Measurements from ENCODE around the gene ZNF302. TPM values are rescaled to one million over a fixed set of nuclear protein-coding genes. Genes with fewer than 3 reads are reported as not detected.
"Not testable (repeated sequence)": the region's sequence is repeated elsewhere in the genome, so short reads cannot be mapped to it uniquely, and the experiment has no call there.

Gene ZNF302
- 10 to 100 TPM in 1 of 2 donors, 1 to 10 TPM in 1; 7.7 to 11.7 TPM for total RNA-seq

DNA sequence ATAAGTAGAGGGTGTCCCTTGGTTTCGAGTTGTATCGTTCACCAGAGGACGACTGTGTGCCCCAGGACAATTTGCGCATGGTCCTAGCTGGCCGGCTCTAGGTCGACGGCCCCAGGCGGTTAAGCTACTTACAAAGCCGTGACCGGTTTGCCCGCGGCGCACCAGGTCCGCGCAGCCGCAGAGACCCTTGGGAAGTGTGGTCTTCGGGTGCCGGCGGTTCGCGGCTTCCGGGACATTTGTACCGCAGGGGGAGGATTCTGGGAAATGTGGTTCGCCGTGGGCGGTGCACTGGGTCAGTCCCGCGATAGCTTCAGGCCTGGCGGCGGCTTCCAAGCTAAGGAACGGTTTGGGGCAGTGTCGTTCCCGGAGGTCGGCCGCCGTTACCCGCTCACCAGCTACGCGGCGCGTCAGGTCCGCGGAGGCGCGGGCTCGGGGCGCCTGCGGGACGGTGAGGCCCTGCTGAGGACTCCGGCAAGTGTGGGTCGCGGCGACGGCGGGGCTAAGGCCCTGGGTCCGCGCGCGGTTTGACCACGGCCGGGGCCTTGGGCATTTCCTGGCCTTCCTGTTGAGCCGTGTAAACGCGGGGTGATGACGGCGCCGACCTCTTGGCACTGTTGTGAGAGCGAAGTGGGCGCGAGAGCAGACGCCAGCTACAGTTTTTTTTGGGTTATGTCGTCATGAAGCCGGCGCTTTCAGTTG lies at the start of gene ZNF302:
ZNF302 (plus strand) TSS at position 293 of the 699 bp plus-strand sequence. CDS start 1,127 bp downstream, outside the sequence.
- Mint-ChIP-seq H3K27me3 (no peaks in the 10 kb centered on the region), H3K4me1 (peaks cover 10% of the 10 kb centered on the region), H3K27ac (peak within 1 kb of the TSS; percentile 96), H3K36me3 (ENCODE audit: low read depth) (peaks cover 59% of the 10 kb centered on the region), H3K9me3 (peaks cover 8% of the 10 kb centered on the region), H3K4me3 (peak within 1 kb of the TSS; percentile 89)
- ATAC-seq (replicated peaks), result peak; percentile 89

DNA sequence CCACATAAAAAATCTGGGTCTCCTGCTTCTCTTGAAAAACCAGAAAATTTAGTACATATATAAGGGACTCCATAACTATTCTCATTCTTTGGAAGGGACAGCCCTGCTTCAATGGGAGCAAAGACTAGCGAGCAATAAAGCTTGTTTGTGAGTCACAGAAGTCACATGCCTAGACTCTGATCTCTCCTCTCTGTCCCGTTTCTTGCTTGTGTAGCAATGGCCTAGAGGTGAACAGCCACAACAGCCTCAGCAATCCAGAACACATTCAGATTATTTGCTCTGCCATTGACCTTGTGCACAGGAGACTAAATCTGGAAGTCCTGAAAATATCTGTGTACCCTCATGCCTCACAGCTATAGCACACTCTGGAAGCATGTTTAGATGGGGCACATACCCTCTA lies 43.7 kb upstream of the ZNF302 start:
- ATAC-seq (replicated peaks), result no peak
- H3K4me3 Mint-ChIP-seq, result no peak overlapping the region
- no peak overlapping the region for H3K27ac Mint-ChIP-seq
- no peaks in the 10 kb centered on the region for H3K36me3 Mint-ChIP-seq (ENCODE audit: low read depth)
- H3K27me3 Mint-ChIP-seq, result no peaks in the 10 kb centered on the region
- H3K9me3 Mint-ChIP-seq, result peaks cover 8% of the 10 kb centered on the region
- H3K4me1 Mint-ChIP-seq, result no peaks in the 10 kb centered on the region

DNA sequence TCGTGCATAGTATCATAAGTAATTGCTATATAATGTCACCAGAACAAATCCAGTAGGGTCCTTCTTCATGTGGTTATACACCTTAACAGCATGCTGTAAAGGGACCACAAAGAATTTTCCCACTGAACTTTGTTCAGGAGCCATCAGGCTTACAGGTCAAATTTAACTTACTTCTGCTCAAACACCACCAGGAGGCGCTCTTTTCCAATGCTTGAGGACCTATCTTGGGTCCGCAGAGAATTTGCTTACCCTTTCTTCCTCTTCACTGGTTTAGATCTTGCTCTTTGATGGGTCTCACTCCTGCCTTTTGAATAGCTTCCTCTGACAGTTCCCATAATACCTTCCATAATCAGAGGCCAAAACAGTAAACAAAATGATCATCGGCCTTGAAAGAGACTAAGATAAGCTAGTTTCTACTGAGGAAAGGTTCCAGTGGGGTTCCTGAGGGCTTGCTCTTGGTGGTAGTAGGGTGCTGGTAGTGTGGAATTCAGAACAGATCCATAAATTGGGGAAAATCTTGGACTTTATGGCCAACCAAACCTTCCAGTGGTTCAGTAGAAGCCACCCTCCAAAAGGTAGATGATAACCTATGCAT lies 37.9 kb upstream of the ZNF302 start:
- Mint-ChIP-seq H3K4me3 (no peak overlapping the region), H3K36me3 (ENCODE audit: low read depth) (no peaks in the 10 kb centered on the region), H3K27me3 (no peaks in the 10 kb centered on the region), H3K27ac (no peak overlapping the region), H3K4me1 (no peaks in the 10 kb centered on the region), H3K9me3 (peaks cover 5% of the 10 kb centered on the region)
- ATAC-seq (replicated peaks), result peak; percentile 54

DNA sequence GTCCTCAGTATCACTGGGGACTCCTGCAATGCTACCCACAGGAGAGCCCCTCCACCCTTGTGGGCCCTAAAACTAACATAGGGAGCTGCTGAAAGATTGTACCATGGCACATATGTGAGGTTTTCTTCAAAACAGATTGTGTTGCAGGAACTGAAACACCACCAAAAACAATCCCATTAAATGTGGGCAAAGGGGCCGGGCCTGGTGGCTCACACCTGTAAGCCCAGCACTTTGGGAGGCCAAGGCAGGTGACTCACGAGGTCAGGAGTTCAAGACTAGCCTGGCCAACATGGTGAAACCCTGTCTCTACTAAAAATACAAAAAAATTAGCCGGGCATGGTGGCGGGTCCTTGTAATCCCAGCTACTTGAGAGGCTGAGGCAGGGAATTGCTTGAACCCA lies 35.2 kb upstream of the ZNF302 start:
- no peak for ATAC-seq (replicated peaks)
- H3K27ac Mint-ChIP-seq, result no peak overlapping the region
- H3K4me3 Mint-ChIP-seq, result no peak overlapping the region
- H3K4me1 Mint-ChIP-seq, result no peaks in the 10 kb centered on the region
- no peaks in the 10 kb centered on the region for H3K27me3 Mint-ChIP-seq
- H3K36me3 Mint-ChIP-seq (ENCODE audit: low read depth), result no peaks in the 10 kb centered on the region
- H3K9me3 Mint-ChIP-seq, result no peaks in the 10 kb centered on the region

DNA sequence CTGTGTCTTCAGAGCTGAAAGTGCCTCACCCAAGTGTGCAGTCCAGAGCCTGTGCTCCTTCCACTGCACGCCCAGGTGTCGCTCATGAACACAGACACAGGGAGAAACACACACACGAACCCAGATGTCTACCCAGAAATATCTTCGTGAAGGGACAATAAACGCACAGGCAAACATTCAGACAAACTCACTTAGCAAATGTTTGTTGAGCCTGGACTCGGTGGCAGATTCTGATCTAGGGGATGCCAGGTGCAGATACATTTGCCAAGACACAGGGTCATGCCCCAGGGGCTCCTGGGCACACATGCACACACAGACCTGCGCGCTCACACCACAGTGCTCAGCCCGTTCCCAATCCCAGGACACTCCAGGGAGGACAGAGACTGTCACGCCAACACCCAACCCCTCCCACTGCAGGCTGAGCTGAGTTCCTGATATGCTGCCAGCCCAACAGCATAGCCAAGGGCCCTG lies 32.5 kb upstream of the ZNF302 start:
- Mint-ChIP-seq H3K4me3 (no peak overlapping the region), H3K36me3 (ENCODE audit: low read depth) (no peaks in the 10 kb centered on the region), H3K4me1 (no peaks in the 10 kb centered on the region), H3K27me3 (no peaks in the 10 kb centered on the region), H3K27ac (no peak overlapping the region), H3K9me3 (no peaks in the 10 kb centered on the region)
- no peak for ATAC-seq (replicated peaks)

DNA sequence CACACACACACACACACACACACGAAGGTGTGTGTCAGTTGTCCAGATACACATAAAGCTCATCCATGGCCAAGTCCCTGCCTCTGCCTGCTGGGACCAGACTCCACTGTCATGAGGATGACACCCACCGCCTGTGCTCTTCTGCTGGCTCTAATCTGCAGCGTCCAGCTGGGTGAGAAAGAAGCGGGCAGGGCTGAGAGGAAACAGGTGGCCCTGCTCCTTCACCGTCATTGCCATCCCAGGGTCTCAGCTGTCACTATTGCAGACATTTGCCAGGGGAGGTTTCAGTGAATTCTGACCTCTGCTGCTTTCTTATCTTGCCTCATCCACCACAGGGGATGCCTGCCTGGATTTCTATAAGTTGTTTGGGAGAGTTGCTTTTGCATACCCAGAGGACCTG lies 31.9 kb upstream of the ZNF302 start:
- no peak for ATAC-seq (replicated peaks)
- no peaks in the 10 kb centered on the region for H3K27me3 Mint-ChIP-seq
- no peaks in the 10 kb centered on the region for H3K4me1 Mint-ChIP-seq
- no peaks in the 10 kb centered on the region for H3K9me3 Mint-ChIP-seq
- H3K4me3 Mint-ChIP-seq, result no peak overlapping the region
- H3K27ac Mint-ChIP-seq, result peak overlapping the region; percentile 17
- no peaks in the 10 kb centered on the region for H3K36me3 Mint-ChIP-seq (ENCODE audit: low read depth)

DNA sequence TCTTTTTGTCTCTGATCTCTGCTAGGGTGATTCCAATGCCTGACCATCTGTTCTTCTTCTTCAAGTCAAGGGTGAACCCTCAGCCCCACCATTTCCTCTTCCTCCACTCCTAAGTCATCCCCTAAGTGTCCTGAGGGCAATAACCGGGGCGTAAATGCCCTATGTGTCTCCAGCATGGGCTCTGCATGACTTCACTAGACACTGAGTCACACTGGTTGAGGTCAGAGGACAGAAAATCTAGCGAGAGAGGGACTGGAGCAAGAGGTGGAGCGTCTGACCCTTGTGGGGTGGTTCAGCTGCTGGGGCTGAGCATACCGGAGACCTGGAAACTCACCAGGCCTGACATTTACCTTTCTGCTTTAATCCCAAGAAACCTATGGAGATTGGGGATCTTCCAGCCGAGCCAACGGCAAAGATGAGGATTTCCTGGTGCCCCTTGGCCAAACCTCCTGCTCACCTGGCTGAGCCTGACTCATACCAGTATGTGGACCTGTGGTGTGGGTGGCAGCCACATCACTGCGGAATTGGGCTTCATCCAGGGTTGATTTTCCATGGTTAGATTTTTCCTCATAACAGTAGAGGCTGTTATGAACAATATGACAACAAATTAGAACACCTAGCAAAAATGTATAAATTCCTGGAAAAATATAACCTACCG lies 27.5 kb upstream of the ZNF302 start:
- Mint-ChIP-seq H3K9me3 (peaks cover 9% of the 10 kb centered on the region), H3K36me3 (ENCODE audit: low read depth) (no peaks in the 10 kb centered on the region), H3K4me1 (no peaks in the 10 kb centered on the region), H3K27me3 (peaks cover 4% of the 10 kb centered on the region), H3K27ac (no peak overlapping the region), H3K4me3 (no peak overlapping the region)
- ATAC-seq (replicated peaks), result no peak

DNA sequence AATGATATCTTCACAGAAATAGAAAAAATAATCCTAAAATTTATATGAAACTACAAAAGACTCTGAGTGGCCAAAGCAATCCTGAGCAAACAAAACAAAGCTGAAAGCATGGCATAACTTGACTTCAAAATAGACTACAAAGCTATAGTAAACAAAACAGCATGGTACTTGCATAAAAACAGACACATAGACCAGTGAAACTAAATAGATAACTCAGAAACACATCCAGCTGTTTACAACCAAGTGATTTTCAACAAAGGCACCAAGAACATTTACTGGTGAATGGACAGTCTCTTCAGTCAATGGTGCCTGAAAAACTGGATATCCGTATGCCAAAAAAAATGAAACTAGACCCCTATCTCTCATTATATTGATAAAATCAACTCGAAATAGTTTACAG lies 25.7 kb upstream of the ZNF302 start:
- Mint-ChIP-seq H3K4me3 (no peak overlapping the region), H3K9me3 (peaks cover 9% of the 10 kb centered on the region), H3K27me3 (peaks cover 7% of the 10 kb centered on the region), H3K27ac (no peak overlapping the region), H3K4me1 (no peaks in the 10 kb centered on the region), H3K36me3 (ENCODE audit: low read depth) (no peaks in the 10 kb centered on the region)
- ATAC-seq (replicated peaks), result no peak

DNA sequence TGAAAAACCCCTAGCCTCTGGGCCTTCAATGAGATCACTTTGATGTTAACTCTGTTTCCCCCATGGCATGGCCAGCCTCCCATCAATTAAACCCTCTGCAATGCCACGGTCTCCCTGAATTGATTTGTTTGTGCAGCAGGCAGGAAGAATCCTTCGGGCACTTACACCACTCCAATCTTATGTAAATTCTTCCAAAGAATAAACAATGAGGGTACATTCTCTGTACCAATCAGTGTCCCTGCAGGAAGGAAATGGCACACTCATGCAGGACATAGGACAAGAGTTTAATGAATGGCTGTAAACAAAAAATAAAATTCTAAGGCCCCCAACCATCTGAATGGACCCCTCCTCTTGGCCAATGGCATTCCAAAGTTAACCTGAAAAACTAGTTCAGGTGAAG lies 22.7 kb upstream of the ZNF302 start:
- ATAC-seq (replicated peaks), result no peak
- Mint-ChIP-seq H3K9me3 (peaks cover 13% of the 10 kb centered on the region), H3K4me1 (no peaks in the 10 kb centered on the region), H3K36me3 (ENCODE audit: low read depth) (no peaks in the 10 kb centered on the region), H3K27ac (no peak overlapping the region), H3K27me3 (peaks cover 16% of the 10 kb centered on the region), H3K4me3 (no peak overlapping the region)

DNA sequence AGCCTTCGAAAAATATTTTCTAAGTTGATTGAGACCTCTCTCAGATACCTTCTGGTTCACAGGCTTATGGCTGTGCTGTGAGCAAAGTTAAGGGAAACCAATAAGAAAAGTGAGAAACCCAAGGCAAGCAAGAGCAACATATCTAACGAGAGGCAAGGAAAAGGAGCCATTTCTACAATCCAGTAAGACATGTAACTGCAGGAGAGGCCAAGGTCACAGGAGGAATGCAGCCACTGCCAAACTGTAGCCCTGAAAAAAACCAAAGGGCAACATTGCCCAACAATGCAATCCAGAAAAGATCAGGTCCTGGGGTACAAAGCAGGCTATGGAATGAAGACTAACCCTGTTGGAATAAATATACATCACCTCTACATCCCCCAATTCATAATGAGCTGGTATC lies 21.8 kb upstream of the ZNF302 start:
- no peaks in the 10 kb centered on the region for H3K36me3 Mint-ChIP-seq (ENCODE audit: low read depth)
- no peak overlapping the region for H3K4me3 Mint-ChIP-seq

DNA sequence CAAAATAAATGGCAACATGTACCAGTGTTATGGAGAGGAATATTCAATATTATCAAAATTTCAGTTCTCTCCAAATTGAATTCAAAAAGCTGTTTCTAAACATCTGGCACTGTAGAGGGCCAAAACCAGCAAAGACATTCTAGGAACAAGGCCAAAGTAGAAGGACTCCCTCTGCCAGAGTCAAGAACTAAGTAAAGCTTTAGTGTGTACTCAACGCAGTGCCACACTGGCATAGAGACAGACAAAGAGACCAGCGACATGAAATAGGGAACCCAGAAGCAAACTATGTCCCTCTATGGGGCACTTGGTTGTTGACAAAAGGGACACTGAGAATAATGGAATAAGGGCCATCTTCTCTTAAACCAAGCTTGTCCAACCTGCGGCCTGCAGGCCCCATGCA lies 16.1 kb upstream of the ZNF302 start:
- no peak for ATAC-seq (replicated peaks)
- peaks cover 9% of the 10 kb centered on the region for H3K27me3 Mint-ChIP-seq

More for the DNA sequence above, 21.8 kb upstream of the ZNF302 start:
- Mint-ChIP-seq H3K27me3 (peaks cover 16% of the 10 kb centered on the region), H3K27ac (no peak overlapping the region), H3K9me3 (peaks cover 13% of the 10 kb centered on the region), H3K4me1 (no peaks in the 10 kb centered on the region)
- ATAC-seq (replicated peaks), result no peak

DNA sequence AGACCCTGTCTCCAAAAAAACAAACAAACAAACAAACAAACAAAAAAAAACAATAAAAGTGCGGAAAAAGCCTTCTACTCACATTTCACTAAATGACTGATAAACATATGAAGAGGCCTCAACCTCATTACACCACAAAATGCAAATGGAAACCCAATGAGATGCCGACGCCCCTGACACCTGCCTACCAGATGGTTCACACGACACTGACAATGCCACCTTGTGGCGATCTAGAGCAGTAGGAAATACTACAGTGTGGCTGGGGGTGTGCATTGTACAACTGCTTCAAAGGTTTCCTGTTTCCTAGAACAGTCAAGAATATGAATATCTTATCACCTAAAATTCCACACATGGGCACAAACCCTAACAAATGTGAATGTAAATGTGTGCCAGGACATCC lies 14.6 kb upstream of the ZNF302 start:
- peaks cover 15% of the 10 kb centered on the region for H3K4me1 Mint-ChIP-seq
- H3K9me3 Mint-ChIP-seq, result peaks cover 2% of the 10 kb centered on the region
- peak overlapping the region; percentile 18 for H3K27ac Mint-ChIP-seq
- H3K27me3 Mint-ChIP-seq, result peaks cover 3% of the 10 kb centered on the region
- ATAC-seq (replicated peaks), result peak; percentile 86
- H3K36me3 Mint-ChIP-seq (ENCODE audit: low read depth), result no peaks in the 10 kb centered on the region
- no peak overlapping the region for H3K4me3 Mint-ChIP-seq

More for the DNA sequence above, 16.1 kb upstream of the ZNF302 start:
- Mint-ChIP-seq H3K4me1 (peaks cover 10% of the 10 kb centered on the region), H3K36me3 (ENCODE audit: low read depth) (no peaks in the 10 kb centered on the region), H3K27ac (no peak overlapping the region), H3K4me3 (no peak overlapping the region), H3K9me3 (peaks cover 4% of the 10 kb centered on the region)

DNA sequence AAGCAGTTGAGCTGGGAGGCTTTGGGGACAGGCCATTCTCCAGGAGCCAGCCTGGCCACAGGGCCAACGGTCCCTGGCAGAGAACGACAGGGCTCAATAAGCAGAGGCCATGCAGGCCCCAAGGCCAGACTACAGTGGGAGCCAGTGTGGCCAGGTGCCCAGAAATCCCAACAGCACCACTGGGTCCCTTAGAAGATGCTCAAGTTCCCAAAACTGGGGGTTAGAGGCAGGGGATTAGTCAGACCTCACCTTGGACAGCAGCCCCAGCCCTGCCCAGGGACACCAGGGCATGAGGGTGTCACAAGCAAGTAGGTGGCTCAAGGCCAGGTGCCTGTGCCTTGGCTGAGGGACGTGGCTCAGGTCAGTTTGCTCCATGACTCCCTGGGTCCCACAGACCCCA lies 13.3 kb upstream of the ZNF302 start:
- no peak overlapping the region for H3K4me3 Mint-ChIP-seq
- no peaks in the 10 kb centered on the region for H3K9me3 Mint-ChIP-seq
- no peaks in the 10 kb centered on the region for H3K36me3 Mint-ChIP-seq (ENCODE audit: low read depth)
- no peak for ATAC-seq (replicated peaks)
- no peaks in the 10 kb centered on the region for H3K27me3 Mint-ChIP-seq
- H3K27ac Mint-ChIP-seq, result no peak overlapping the region
- H3K4me1 Mint-ChIP-seq, result peaks cover 15% of the 10 kb centered on the region

DNA sequence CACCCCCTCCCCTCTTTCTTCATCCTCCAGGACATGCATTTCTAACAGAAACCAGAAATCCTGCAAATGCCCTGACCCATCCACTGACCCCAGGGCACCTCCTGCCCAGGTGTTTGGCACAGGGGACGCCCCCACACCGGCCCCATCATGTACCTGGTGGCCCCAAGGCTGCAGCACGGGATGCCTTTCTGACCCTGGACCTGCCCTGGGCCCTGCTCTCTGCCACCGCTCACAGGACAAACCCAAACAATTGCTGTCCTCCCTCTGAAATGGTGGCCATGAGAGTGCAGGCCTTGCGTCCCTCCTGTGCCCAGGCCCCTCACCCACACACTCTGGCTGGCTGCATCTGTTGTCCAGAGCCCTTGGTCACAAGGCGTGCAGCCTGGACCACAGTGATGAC lies 12.6 kb upstream of the ZNF302 start:
- ATAC-seq (replicated peaks), result no peak
- Mint-ChIP-seq H3K4me3 (no peak overlapping the region), H3K27ac (no peak overlapping the region), H3K36me3 (ENCODE audit: low read depth) (no peaks in the 10 kb centered on the region), H3K9me3 (no peaks in the 10 kb centered on the region), H3K27me3 (no peaks in the 10 kb centered on the region), H3K4me1 (peaks cover 15% of the 10 kb centered on the region)

DNA sequence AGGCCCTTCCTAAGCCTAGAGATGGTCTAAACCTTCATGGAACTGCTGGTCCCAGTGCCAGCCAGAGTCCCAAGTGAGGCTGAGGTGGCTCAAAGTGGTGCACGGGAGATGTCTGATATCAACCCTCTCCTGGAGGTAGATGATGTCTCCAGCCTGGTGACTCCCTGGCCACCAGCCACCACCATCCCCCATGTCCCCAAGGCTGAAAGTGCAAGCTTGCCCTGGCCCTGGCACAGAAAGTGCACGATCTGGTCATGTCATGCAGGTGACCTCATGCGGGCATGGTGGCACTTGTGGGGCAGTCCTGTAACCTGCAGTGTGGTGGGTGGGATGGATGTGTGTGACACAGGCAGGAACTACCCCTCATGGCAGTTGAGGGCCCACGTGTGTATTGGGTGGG lies 12.2 kb upstream of the ZNF302 start:
- H3K27me3 Mint-ChIP-seq; H3K36me3 Mint-ChIP-seq (ENCODE audit: low read depth); H3K27ac Mint-ChIP-seq; ATAC-seq (replicated peaks); H3K9me3 Mint-ChIP-seq; H3K4me3 Mint-ChIP-seq: not testable (repeated sequence)
- peaks cover 15% of the 10 kb centered on the region for H3K4me1 Mint-ChIP-seq
